ENCODE results near the gene CYB561. TPM values are rescaled to one million over a fixed set of nuclear protein-coding genes. Genes with fewer than 3 reads are reported as not detected.

CYB561 gene
- total RNA-seq, 1 experiment from 2014 or later, result 20.7 TPM

- no peaks in the 10 kb centered on the region for H3K79me1 ChIP-seq (ENCODE audit: insufficient read depth, low read depth, low read length, poor library complexity, severe bottlenecking)
- peaks cover 21 to 33% of the 10 kb centered on the region in 2 experiments for H3K4me1 Mint-ChIP-seq
- H4K5ac ChIP-seq (ENCODE audit: insufficient read length, low read depth, low read length), result no peak overlapping the region
- no peak for DNase-seq
- H2AK5ac ChIP-seq (ENCODE audit: insufficient read length, low read length), result no peak overlapping the region
- H3K9me3 Mint-ChIP-seq, result peaks cover 2 to 3% of the 10 kb centered on the region in 2 experiments; a peak in 3 of 5 replicates
- H3K27ac ChIP-seq (ENCODE audit: insufficient read length, low read depth, low read length), result no peak overlapping the region
- no peak overlapping the region for H3K18ac ChIP-seq (ENCODE audit: insufficient read length, low read depth, low read length)
- H2BK120ac ChIP-seq (ENCODE audit: low read depth, low read length, poor library complexity, severe bottlenecking), result no peak overlapping the region
- no peak overlapping the region for H3K27ac Mint-ChIP-seq
- TF ChIP-seq, protein P1, sequence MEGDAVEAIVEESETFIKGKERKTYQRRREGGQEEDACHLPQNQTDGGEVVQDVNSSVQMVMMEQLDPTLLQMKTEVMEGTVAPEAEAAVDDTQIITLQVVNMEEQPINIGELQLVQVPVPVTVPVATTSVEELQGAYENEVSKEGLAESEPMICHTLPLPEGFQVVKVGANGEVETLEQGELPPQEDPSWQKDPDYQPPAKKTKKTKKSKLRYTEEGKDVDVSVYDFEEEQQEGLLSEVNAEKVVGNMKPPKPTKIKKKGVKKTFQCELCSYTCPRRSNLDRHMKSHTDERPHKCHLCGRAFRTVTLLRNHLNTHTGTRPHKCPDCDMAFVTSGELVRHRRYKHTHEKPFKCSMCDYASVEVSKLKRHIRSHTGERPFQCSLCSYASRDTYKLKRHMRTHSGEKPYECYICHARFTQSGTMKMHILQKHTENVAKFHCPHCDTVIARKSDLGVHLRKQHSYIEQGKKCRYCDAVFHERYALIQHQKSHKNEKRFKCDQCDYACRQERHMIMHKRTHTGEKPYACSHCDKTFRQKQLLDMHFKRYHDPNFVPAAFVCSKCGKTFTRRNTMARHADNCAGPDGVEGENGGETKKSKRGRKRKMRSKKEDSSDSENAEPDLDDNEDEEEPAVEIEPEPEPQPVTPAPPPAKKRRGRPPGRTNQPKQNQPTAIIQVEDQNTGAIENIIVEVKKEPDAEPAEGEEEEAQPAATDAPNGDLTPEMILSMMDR (conservative IDR thresholded peaks at IDR 0.05), result no peak
- no peak overlapping the region for H3K9ac ChIP-seq (ENCODE audit: extremely low read depth, insufficient read length, low read length)
- H3K4me3 Mint-ChIP-seq, result no peak overlapping the region
- H3K9me3 ChIP-seq (ENCODE audit: control insufficient read depth, low read depth, low read length), result no peaks in the 10 kb centered on the region
- no peak overlapping the region for H3K4me2 ChIP-seq (ENCODE audit: insufficient read depth, insufficient read length, low read length)
- peaks cover 14% of the 10 kb centered on the region for H3K23me2 ChIP-seq (ENCODE audit: insufficient read length, low read depth, low read length, poor library complexity, severe bottlenecking)
- no peak overlapping the region for H2BK5ac ChIP-seq (ENCODE audit: insufficient read length, low read length)
- peaks cover 2% of the 10 kb centered on the region; the same call in 1 of the 2 replicates for H3K4me1 ChIP-seq (ENCODE audit: insufficient read depth, low read length)
- no CpG with 5 or more reads among the region's 3 CpGs for WGBS (ENCODE audit: extremely low coverage, insufficient read length, low lambda C conversion rate)
- no peak overlapping the region for H2BK12ac ChIP-seq (ENCODE audit: insufficient read length, low read depth, low read length)
- H3K27me3 ChIP-seq (ENCODE audit: insufficient read depth, low read length), result no peaks in the 10 kb centered on the region; the same call in 1 of the 2 replicates
- H4K8ac ChIP-seq (replicated peaks; ENCODE audit: insufficient read length, low read depth, low read length), result no peak overlapping the region
- no peak overlapping the region for H3T11ph ChIP-seq (ENCODE audit: low read length)
- H2BK20ac ChIP-seq (ENCODE audit: low read depth, low read length, poor library complexity, severe bottlenecking), result no peak overlapping the region
- no peak overlapping the region for H3K56ac ChIP-seq (ENCODE audit: insufficient read length, low read depth, low read length)
- H2BK15ac ChIP-seq (ENCODE audit: low read depth, low read length), result no peak overlapping the region
- H3K4ac ChIP-seq (ENCODE audit: low read depth, low read length), result no peak overlapping the region
- no peak overlapping the region for H4K91ac ChIP-seq (ENCODE audit: insufficient read length, low read depth, low read length)
- no peak overlapping the region for H3K23ac ChIP-seq (ENCODE audit: insufficient read length, low read depth, low read length)
- H2AFZ ChIP-seq (ENCODE audit: low read length), result no peak overlapping the region
- H3K27me3 Mint-ChIP-seq (ENCODE audit: low read depth), result peaks cover 37% of the 10 kb centered on the region
- H3K79me2 ChIP-seq (ENCODE audit: insufficient read depth, low read length), result no peaks in the 10 kb centered on the region
- no peak overlapping the region for H3K14ac ChIP-seq (ENCODE audit: insufficient read depth, low read length)
- H3K36me3 Mint-ChIP-seq (ENCODE audit: insufficient read depth in 1 of 3, low read depth in 3 of 3), result 0 out of 7 replicates have a peak, but pooled peaks cover 0 to 4% (median 0%) of the 10 kb centered on the region in 3 experiments
- H4K20me1 ChIP-seq (ENCODE audit: control insufficient read depth, insufficient read depth, insufficient read length), result no peaks in the 10 kb centered on the region
These were observed 2.5 kb upstream of the CYB561 start for GRCh38 chr17:63448655-63449054.

Measured in H9 (cell line).